Stimulated activated CD8-positive, alpha-beta memory T cell treated with anti-CD3 and anti-CD28 coated beads, Interleukin-12 subunit alpha, Interleukin-12 subunit beta, amount 100 ng/mL, for 24 hours (primary cell): ENCODE measurements around the gene HOXA10.

ENCODE experiments used
- DNase-seq: peaks from one replicate; pipeline ENCODE4 v3.0.0-alpha.2; 2020; ENCODE audit errors: extremely low read depth

HOXA10 gene

DNA sequence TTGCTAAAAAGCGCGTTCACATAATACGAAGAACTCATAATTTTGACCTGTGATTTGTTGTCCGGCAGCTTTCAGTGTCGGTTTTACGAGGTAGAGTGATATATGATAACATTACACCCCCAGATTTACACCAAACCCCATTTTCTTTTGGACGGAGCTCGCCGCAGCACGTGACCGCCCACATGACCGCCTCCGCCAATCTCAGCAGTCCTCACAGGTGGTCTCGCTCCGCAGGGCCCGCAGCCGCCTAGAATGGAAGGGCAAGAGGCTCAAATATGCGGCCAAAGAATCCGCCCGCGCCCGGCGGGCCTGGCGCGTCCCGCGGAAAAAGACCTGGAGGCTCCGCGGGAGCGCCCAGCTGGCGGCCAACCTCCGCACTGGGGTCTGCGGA, 17.6 kb downstream of the HOXA10 start, which contains the start of gene HOXA7:
TSS of gene HOXA7 (minus strand) at position 168 of the 391 bp plus-strand sequence. CDS start at position 38, 130 bp downstream.
- no peak for DNase-seq

DNA sequence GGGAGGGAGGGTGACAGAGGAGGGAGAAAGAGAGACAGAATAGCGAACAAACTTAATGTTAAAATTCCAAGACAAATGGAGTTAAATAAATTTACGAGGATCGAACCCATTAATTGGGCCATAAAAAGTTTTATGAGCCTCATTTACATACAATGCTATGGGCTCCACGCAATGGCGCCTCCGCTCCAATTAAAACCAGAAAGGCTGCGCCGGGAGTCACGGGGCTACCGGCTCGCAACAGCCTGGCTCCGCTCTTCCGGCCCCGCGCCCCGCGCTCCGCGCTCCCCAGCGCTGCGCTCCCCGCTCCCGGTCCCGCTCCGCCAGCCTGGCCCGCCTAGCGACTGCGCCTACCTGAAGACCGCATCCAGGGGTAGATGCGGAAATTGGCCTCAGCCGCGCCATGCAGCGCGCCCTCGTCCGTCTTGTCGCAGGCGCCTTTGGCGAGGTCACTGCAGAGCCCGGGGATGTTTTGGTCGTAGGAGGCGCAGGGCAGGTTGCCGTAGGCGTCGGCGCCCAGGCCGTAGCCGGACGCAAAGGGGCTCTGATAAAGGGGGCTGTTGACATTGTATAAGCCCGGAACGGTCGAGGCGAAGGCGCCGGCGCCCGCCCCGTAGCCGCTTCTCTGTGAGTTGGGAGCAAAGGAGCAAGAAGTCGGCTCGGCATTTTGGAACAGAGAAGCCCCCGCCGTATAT, 18.2 kb downstream of the HOXA10 start:
- no peak for DNase-seq

DNA sequence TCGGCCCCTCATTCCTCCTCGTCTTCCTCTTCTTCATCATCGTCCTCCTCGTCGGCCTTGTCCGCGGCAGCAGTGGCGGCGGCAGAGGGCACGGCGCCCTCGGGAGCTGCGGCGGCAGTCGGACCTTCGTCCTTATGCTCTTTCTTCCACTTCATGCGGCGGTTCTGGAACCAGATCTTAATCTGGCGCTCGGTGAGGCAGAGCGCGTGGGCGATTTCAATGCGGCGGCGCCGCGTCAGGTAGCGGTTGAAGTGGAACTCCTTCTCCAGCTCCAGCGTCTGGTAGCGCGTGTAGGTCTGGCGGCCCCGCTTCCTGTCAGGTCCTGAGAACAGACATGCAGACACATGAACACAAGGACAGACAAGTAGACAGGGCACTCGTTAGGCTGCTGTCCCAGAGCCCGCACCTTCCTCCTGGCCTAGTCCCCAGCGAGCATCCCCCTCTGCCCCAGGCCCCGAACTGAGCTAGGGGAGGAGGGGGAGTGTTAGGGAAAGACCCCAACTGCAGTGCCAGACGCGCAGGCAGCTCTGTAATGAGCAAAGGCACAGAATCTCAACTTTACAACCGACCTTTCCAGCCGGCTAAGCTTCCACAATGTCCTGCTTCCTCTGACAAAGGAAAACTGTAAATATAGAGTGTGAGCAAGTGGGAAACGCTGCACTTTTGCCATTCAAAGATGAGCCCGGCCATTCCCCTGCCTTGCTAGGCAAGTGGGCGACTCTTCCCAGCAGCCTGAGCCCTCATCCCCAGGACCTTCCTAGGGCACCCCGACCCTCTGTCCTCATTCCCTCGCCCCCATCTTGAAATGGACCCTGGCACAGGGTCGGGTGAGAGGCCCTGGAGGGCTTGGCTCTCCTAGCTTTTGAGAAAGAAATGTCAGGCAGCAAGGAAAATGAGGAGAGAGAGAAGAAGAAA, 19.0 kb downstream of the HOXA10 start:
- no peak for DNase-seq

DNA sequence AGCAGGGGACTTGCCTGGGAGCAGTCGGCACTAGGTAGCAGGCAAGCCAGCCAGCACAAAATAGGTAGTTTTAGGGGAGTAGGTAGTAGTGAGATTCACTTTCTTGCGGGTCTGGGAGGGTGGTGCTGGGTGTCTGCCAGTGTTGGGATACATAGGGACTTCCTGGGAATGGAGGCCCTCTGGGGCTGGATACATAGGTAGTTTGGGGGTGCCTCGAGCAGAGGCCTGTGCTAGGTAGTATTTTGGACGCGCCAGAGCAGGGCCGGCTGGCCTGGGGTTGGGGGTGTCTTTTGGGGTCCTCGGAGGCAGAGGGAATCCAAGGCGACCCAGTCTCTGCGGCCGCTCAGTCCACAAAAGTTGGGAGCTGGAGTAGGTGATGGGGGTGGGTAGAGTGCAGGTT, 19.8 kb downstream of the HOXA10 start:
- no peak for DNase-seq

DNA sequence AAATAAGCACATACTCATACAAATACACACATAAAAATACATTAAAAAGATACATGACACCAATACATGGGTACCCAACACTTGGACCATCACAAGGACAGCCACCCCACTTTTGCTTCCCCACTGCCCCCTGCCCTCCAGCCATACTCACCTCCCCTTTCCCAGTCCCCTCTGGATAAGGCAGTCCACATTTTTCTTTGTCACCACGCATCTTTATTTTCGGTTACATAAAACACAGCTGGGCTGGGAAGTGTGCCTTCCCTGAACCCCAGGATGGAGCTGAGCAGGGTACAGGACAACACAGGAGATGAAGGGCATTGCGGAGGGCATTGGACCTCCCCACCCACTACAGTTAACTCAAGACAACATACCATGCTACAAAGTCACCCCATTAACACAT, 20.6 kb downstream of the HOXA10 start:
- DNase-seq, result no peak

DNA sequence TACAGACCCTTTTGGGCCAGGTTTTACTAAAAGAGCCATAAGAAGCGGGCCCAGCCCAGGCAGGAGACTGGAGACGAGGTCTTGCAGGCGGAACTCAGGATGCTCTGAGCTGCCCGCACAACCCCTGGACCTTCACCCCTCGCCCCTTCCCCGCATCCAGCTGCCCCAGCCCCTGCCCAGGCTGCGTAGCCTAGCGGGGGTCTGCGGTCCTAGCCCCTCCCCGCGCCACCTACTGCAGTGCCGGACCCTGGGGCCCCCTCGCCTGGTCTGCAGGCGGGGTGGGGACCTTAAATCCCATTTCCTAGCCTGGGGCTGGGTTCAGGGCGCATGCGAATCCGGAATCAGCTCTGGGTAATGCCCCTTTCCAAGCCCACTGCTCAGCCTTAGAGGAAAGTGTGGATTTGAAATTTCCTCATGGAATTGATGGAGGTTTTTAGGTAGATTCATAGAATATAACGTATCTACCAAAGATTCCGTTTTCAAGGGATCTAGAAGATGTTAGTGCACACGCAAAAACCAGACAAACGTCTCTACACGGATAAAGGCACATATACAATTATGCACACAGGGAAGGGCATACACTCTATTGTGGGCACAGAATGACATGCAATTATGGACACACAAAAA, 21.2 kb downstream of the HOXA10 start:
- no peak for DNase-seq

DNA sequence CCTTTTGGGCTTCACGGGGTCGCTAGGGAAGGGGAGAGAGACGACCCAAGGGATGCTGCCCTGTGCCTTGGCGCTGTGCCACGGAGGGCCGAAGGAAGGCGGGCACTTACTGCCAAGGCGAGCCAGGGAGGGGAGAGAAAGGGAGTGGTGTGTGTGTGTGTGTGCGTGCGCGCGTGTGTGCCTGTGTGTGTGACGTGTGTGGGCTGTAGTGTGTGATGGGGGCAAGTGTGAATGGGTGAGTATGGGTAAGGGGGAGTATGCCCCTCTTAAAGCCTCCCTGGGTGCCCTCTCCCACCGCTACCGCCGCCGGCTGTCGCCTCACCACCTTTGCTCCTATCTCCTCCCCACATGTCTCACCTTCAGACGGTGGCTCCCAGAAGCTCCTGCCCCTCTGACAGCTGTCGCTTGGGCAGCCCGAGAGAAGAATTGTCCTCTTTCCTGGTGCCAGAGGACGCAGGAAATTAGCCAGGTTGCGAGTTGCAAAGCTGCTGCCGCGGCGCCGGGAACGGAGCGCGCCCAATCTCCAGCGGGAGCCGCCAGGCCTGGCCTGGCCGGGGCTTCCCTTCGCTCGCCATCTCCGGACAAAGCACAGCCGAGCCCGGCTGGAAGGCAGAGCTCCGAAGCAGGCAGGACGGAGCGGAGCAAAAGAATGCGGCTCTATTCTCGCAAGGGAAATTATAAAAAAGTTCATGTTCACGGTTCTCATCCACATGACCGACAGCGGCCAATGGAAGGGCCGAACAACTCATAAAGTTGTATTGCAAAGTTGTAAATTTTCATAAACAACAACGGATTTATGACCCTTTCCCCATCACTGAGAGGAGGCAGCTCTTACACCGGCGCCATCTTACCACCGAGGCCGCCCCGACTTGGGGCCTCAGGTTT, 21.9 kb downstream of the HOXA10 start, which contains the start of gene HOXA3:
TSS of gene HOXA3 (minus strand) at position 653 of the 885 bp plus-strand sequence. CDS start 41,943 bp downstream, outside the sequence.
- no peak for DNase-seq

DNA sequence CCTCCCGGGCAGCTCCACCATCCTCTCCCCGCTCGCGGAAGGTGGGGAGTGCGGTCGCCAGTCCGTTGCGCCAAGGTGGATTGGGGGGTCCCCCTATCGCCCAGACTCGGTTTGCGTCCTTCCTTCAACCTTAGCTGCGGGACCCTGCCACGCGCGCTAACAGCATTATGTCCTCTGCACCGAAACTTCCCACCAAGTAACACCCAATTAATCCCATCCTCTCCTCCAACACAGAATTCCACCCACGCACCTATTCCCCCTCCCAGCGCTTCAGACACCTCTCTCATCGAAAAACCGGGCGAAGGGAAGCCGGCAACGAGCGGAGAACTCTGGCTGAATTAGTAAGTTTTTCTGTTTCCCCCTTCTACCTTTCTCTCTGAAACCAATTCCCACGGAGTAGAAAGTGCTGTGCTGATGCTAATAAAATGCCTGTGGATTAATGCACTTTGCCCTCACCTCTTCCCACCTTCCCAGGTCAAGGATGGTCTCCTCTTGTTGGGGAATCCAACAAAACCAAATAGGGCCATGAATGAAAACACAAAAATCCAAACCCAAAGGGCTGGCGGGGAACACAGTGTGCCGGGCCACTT, 22.7 kb downstream of the HOXA10 start:
- no peak for DNase-seq

DNA sequence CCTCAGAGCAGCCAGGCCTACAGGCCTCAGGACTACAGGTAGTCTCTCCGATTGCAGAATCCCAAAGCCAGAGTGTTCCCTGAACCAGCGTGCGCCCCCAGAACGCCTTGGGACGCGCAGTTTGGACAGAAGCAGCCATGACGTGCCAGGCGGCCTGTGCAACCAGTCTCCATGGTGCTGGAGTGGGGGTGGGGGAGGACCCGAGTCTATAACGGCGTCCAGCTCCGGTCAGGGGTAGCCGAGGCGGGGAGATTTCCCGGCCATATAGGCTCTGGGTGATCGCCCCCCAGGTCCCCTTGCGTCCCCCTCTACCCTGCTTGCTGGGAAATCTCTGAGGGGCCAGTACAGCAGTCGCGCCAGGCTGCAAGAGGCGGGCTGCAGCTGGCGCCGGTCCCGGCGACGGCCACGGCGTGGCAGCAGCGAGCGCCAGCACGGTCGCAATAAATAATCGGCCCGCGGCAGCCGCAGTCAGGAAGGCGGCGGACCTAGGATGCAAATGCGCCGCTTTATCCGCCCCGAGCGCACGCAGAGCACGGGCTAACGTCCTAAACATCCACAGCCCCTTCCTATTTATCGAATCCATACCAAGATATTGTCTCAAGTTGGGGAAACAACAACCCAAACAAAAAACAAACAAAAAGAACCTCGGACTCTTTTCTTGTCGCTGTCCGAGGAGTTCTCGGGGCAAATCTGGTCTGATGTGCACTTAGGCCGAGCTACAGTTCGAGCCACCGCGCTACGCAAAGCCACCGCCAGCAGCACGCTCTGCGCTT, 23.4 kb downstream of the HOXA10 start:
- DNase-seq, result no peak

DNA sequence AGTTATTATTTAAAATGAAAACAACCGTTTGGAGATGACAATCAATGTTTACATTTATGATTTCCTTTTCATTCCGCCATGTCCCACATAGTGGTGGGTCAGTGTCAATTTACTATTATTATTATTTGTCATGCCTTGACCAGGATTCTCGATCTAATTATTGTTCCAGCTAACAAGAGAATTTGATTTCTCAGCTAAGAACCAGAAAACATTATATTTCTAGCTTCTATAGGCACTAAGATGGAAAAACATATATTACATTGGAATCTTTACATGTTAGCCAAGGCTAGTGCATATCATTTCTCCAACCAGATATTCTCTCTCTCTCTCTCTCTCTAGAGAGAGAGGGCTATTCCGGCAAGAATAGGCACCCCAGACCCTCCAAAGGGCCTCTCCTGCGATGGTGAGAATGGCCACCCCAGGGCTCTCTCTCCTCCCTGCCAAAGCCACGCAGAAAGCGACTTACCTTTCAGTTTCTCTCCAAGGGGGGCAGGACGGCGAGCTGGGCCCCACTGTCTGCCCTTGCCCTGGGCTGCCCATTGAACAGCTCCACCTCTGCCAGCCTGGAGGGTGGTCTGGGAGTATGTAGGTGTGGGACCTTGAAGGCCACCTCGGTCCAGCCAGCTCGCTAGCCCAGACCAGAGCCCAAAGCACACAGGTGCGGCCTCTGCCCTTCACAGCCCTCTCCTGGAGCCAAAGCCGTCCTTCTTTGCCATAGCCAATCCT, 24.1 kb downstream of the HOXA10 start:
- no peak for DNase-seq

DNA sequence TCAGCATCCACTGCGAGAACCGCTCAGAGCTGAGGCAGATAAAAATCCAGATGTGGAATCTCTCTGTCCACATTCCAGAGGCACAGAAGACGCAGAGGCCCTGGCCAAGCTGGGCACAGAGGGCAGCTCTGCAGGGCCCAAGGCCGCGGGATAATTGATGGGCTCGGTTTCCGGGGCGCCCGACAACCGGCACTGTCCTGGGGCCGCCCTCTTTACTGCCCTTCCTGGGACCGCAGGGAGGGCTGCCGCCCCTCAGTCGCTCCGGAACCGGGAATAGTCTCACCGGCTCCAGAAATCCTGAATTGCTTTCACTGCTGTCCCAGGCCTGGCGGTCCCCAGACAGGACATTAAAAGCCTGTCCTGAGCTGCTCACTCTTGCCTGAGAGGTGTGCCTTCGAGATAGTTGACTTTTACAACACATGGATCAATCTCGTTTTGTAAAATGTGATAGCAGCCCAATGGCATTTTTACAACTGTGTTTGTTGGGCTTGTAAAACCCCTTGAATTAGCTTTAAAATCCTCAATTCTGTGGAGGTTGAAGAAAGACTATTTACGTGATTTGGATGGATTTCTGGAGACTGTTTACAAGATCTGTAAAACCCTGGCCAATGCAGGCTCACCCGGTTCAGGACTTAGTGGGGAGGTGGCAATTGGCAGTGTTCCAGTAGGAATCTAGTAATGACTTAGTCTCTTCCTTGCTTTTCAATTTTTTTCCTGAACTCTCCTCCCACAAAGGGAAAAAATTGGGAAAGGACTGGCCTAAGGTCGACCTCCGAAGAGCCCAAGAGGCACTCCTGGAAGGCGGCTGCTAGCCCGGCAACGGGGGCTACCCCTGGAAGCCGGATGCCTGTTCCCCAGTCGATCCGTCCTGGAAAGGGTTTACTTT, 25.1 kb downstream of the HOXA10 start:
- DNase-seq, result no peak

DNA sequence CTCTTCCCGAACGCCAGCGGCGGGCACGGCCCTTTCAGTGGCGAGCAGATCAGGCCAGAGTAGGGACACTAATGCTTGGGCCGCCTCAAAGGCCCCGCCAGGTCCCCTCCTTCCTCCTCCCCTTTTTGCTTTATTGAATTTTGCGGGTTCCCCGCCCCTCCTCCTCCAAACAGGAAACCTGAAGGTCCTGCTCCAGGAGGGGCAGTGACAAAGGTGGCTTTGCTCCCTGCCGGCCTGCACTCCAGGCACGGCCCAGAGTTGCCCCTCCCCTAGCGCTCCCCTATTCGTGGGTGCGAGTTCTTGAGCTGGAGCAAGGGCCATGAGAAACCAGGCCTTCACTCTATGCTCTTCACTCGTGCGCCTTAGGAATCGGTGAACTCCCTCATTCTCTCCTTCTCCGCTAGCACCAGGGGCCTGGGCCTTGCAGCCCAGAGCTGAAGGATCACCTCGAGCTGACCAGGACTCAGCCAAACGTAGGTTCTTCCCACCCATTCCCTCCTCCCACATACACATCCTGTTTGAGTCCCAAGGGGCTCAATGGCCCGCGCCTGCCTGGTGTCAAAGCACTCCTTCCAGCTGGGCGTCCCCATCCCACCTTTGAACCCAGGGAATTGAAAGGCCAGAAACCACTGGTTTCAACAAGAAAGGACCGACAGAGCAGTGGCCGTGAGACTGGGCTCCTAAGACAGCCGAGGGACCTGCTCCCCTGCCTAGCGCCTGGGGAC, 25.9 kb downstream of the HOXA10 start:
- no peak for DNase-seq

DNA sequence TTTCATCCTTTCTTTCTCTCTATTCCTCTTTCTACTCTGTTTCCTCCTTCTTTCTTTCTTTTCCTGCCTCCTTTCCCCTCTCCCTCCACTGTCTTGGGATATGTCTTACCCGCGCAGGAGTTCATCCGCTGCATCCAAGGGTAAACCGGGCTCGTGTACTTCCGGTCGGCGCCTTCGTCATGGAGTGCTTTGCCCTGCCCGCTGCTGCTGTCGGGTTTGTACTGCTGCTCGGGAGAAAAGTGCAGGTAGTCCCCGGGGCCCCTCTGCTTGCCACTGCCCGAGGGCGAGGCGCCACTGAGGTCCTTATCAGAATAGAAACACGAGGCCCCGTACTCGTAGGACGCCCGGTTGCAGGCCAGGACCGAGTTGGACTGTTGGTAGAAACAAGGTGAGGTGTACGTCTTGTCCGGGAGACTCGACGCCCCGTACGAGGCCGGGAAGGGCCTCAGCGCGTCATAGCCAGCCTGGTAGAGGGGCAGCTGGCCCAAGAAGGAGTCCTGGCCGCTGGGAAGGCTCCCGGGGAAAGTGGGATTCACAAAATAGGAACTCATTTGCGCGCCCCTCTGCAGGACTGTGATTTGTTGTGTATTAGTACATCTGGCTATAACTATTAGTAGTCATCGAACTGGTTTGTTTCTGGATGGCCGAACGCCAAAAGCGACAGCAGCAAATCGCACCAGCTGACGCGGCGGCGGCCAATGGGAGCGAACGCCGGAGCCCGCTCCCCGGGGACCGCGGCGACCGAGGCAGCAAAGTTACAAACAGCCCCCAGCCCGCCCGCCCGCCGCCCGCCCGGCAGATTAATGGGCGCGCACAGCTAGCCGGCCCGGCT, 26.7 kb downstream of the HOXA10 start, which contains the start of gene HOXA6:
TSS of gene HOXA6 (minus strand) at position 576 of the 832 bp plus-strand sequence. CDS start at position 551, 25 bp downstream.
- no peak for DNase-seq

DNA sequence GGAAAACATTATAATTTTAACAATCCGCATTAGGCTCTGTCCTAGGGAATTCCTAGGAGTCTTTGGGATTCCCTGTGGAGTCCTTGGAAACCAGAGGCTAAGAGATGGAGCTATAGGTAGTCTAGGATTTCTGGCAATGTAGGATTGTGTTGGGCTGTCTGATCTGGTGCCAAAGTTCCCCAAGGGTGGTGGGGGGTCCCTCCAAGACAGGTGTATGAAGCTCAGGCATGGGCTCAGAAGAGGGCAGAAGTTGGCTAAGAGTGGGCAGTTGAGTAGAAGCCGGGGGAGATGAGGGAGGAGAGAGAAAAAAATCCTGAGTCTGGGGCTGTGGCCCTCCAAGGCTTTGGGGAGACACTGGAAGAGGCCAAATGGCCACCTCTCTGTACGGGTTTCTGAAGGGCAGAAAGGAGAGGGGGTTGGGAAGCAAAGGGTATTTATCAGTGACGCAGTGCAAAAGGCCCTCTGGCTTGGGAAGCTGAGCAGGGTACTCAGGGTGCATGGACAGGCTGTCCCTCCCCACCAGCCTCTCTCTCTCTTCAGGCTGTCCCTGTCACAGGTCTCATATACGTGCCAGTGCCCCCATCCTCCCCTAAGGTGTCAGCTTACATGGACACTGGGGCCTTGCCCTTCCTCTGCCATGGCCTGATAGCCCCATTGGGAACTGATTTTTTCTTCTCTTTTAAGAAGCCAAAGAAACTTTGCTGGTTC, 27.5 kb downstream of the HOXA10 start:
- no peak for DNase-seq

DNA sequence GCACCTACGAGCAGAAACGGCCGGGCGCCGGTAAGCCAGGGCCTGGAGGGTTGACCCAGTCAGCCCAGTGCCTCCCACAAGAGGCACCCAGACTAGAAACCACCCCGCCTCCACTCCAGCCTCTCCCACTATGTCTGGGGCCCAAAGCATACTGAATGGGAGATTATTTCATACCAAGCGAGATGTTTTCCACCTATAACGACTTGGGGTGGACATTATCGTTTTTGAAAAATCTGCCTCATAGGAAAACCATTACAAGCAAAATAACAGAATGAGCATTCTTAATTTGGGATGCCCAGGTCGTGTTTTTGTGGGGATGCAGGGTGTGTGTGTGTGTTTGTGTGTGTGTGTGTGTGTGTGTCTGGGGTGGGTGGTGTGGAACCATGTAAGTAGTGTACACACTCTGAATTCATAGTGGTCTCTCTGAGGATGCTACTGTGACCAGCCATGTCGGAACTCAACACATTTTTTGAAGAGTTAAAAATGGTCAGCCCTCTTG, 28.2 kb downstream of the HOXA10 start:
- DNase-seq, result no peak
